ENCODE results near the gene KRTAP21-3.

DNA sequence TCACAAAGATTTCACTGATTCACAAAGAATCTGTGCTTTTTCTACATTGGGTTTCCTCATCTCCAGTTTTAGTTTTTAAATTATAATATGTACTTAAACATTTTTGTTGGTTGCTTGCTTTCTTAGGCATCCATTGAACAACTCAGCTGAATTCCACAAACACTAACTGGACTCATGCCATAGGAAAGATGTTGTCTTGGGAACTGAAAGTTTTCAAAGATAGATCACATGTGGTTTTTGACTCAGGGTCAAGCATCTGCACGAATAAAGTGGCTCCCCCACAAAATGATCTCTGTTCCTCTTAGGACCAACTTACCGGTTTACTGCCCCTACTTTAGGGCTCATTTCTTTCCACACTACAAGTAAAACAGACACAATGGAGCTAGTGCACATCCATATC is 39.7 kb upstream of the KRTAP21-3 start:
- TF ChIP-seq, protein P1, sequence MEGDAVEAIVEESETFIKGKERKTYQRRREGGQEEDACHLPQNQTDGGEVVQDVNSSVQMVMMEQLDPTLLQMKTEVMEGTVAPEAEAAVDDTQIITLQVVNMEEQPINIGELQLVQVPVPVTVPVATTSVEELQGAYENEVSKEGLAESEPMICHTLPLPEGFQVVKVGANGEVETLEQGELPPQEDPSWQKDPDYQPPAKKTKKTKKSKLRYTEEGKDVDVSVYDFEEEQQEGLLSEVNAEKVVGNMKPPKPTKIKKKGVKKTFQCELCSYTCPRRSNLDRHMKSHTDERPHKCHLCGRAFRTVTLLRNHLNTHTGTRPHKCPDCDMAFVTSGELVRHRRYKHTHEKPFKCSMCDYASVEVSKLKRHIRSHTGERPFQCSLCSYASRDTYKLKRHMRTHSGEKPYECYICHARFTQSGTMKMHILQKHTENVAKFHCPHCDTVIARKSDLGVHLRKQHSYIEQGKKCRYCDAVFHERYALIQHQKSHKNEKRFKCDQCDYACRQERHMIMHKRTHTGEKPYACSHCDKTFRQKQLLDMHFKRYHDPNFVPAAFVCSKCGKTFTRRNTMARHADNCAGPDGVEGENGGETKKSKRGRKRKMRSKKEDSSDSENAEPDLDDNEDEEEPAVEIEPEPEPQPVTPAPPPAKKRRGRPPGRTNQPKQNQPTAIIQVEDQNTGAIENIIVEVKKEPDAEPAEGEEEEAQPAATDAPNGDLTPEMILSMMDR (IDR thresholded peaks at IDR 0.05; ENCODE audit: extremely low read depth in 1 of 2, insufficient read depth in 1 of 2, low read depth in 1 of 2, low read length in 2 of 2) = no peak
- no peak for TF ChIP-seq POLR2A (IDR thresholded peaks at IDR 0.05; ENCODE audit: low read depth, low read length)
- no peak for TF ChIP-seq GATA2 (IDR thresholded peaks at IDR 0.05; ENCODE audit: insufficient read depth, insufficient read length, low read depth, low read length)
- no peak for TF ChIP-seq JUN (IDR thresholded peaks at IDR 0.05; ENCODE audit: borderline replicate concordance, insufficient read depth, insufficient read length, low read depth)
- no peak for TF ChIP-seq FOS (IDR thresholded peaks at IDR 0.05; ENCODE audit: borderline replicate concordance, insufficient read depth, low read length)
- TF ChIP-seq, protein P2, sequence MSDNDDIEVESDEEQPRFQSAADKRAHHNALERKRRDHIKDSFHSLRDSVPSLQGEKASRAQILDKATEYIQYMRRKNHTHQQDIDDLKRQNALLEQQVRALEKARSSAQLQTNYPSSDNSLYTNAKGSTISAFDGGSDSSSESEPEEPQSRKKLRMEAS (IDR thresholded peaks at IDR 0.05; ENCODE audit: insufficient read depth, insufficient read length) = no peak
- TF ChIP-seq POLR2AphosphoS5 (IDR thresholded peaks at IDR 0.05; ENCODE audit: insufficient read depth, low read depth, low read length) = no peak
- no peak for TF ChIP-seq EZH2 (IDR thresholded peaks at IDR 0.05; ENCODE audit: borderline replicate concordance, low read depth, low read length, severe bottlenecking)
- no peak for TF ChIP-seq MYC (IDR thresholded peaks at IDR 0.05; ENCODE audit: low read depth, low read length)
